GM18499 (cell line): Measurements from ENCODE around the gene TMED3.
"Not testable (repeated sequence)": the region's sequence is repeated elsewhere in the genome, so short reads cannot be mapped to it uniquely, and the experiment has no call there.

ENCODE experiments used
- ATAC-seq: cut with Tn5 transposase; IDR thresholded peaks from one replicate; pipeline ENCODE4 v1.9.1; 2021; ENCODE audit warnings: moderate number of reproducible peaks; ENCODE audit not compliant: insufficient read depth, unreplicated experiment

Gene TMED3

GRCh38 chr15:79315623-79316328 is 4.9 kb downstream of the TMED3 start:
- no peak for ATAC-seq

- no peak for ATAC-seq
Observed at GRCh38 chr15:79316864-79317263, 6.0 kb downstream of the TMED3 start.

GRCh38 chr15:79319973-79320372 is 9.1 kb downstream of the TMED3 start:
- not testable (repeated sequence) for ATAC-seq

GRCh38 chr15:79321876-79322275 is 11.0 kb downstream of the TMED3 start:
- ATAC-seq, result no peak

- ATAC-seq, result no peak
Observed at GRCh38 chr15:79322306-79322705, 11.4 kb downstream of the TMED3 start.

- no peak for ATAC-seq
Observed at GRCh38 chr15:79322945-79323344, 12.0 kb downstream of the TMED3 start.

- no peak for ATAC-seq
Observed at GRCh38 chr15:79329171-79329611, 18.3 kb downstream of the TMED3 start.

GRCh38 chr15:79332824-79333510 is 22.1 kb downstream of the TMED3 start:
- no peak for ATAC-seq

GRCh38 chr15:79337591-79337990 is 26.7 kb downstream of the TMED3 start:
- no peak for ATAC-seq

- ATAC-seq, result no peak
Observed at GRCh38 chr15:79339588-79340314, 28.8 kb downstream of the TMED3 start.

- no peak for ATAC-seq
Observed at GRCh38 chr15:79340315-79340602, 29.3 kb downstream of the TMED3 start.

- ATAC-seq, result no peak
Observed at GRCh38 chr15:79341396-79341795, 30.5 kb downstream of the TMED3 start.

- no peak for ATAC-seq
Observed at GRCh38 chr15:79349525-79349924, 38.6 kb downstream of the TMED3 start.

GRCh38 chr15:79352206-79352605 is 41.3 kb downstream of the TMED3 start:
- ATAC-seq, result no peak

- ATAC-seq, result no peak
Observed at GRCh38 chr15:79357566-79357965, 46.7 kb downstream of the TMED3 start.

GRCh38 chr15:79358069-79358468 is 47.2 kb downstream of the TMED3 start:
- ATAC-seq, result no peak

GRCh38 chr15:79364571-79365240 is 53.8 kb downstream of the TMED3 start:
- no peak for ATAC-seq

GRCh38 chr15:79365765-79366164 is 54.9 kb downstream of the TMED3 start:
- no peak for ATAC-seq

GRCh38 chr15:79366691-79367090 is 55.8 kb downstream of the TMED3 start:
- ATAC-seq, result no peak

GRCh38 chr15:79370716-79371115 is 59.8 kb downstream of the TMED3 start:
- no peak for ATAC-seq

- no peak for ATAC-seq
Observed at GRCh38 chr15:79371591-79371990, 60.7 kb downstream of the TMED3 start.
